ENCODE measurements around the gene GDF10.

Gene GDF10

GRCh38 chr10:47359626-47360418, 59.8 kb downstream of the GDF10 start (continued):
- TF ChIP-seq ZNF560 (tag by site-specific recombination; IDR thresholded peaks at IDR 0.05; ENCODE audit: borderline replicate concordance) (no peak), ZNF354C (tag by site-specific recombination; IDR thresholded peaks at IDR 0.05; ENCODE audit: borderline replicate concordance, low read depth) (no peak), ZNF398 (tag by site-specific recombination; IDR thresholded peaks at IDR 0.05) (no peak), ATF2 (tag by site-specific recombination; IDR thresholded peaks at IDR 0.05; ENCODE audit: low read depth) (no peak), ZNF585B (tag by site-specific recombination; IDR thresholded peaks at IDR 0.05) (no peak), ZFP3 (tag by site-specific recombination; IDR thresholded peaks at IDR 0.05; ENCODE audit: low read depth) (no peak), ZNF654 (tag by site-specific recombination; IDR thresholded peaks at IDR 0.05; ENCODE audit: low read depth) (no peak)

GRCh38 chr10:47360419-47361040, 60.5 kb downstream of the GDF10 start:
- no peak overlapping the region for H3K27ac ChIP-seq (ENCODE audit: extremely low read depth, low read depth, low read length)
- ChIA-PET CTCF (interaction anchor here (0.6 to 3.1 kb wide), 8 partner anchors 10 to 1131 kb away, joined by 3 to 19 read pairs (median 4); no protein-coding TSS in a partner anchor), POLR2A (no interaction called here)
- no peak overlapping the region for H3K4me3 ChIP-seq (ENCODE audit: low read depth, low read length)
- H3K36me3 ChIP-seq (ENCODE audit: control insufficient read depth in 2 of 2, insufficient read depth in 1 of 2, low read length in 2 of 2) = no peaks in the 10 kb centered on the region
- no peaks in the 10 kb centered on the region for H3K4me1 ChIP-seq (ENCODE audit: control insufficient read depth, insufficient read depth, low read length)
- H3K9me3 ChIP-seq (ENCODE audit: control insufficient read depth, insufficient read depth, low read depth, low read length) = no peaks in the 10 kb centered on the region
- no peak for TF ChIP-seq ZNF426 (tag by site-specific recombination; IDR thresholded peaks at IDR 0.05)
- no peak for TF ChIP-seq SALL2 (tag by site-specific recombination; IDR thresholded peaks at IDR 0.05; ENCODE audit: borderline replicate concordance)
- TF ChIP-seq SCRT1 (tag by site-specific recombination; IDR thresholded peaks at IDR 0.05; ENCODE audit: borderline replicate concordance) = no peak
- TF ChIP-seq SP3 (tag by site-specific recombination; IDR thresholded peaks at IDR 0.05) = no peak
- no peak for TF ChIP-seq PATZ1 (tag by site-specific recombination; IDR thresholded peaks at IDR 0.05)
- no peak for TF ChIP-seq PBX3 (CRISPR knock-in tag; IDR thresholded peaks at IDR 0.05)
- no peak for TF ChIP-seq ZSCAN5A (tag by site-specific recombination; IDR thresholded peaks at IDR 0.05)
- TF ChIP-seq AEBP2 (tag by site-specific recombination; IDR thresholded peaks at IDR 0.05; ENCODE audit: borderline replicate concordance) = no peak
- TF ChIP-seq ZNF24 (tag by site-specific recombination; IDR thresholded peaks at IDR 0.05) = no peak
- TF ChIP-seq KLF10 (tag by site-specific recombination; IDR thresholded peaks at IDR 0.05) = no peak
- no peak for TF ChIP-seq ZNF555 (tag by site-specific recombination; conservative IDR thresholded peaks at IDR 0.05)
- no peak for TF ChIP-seq ZSCAN23 (tag by site-specific recombination; IDR thresholded peaks at IDR 0.05)
- no peak for TF ChIP-seq ZNF223 (tag by site-specific recombination; IDR thresholded peaks at IDR 0.05)
- no peak for TF ChIP-seq ZNF530 (tag by site-specific recombination; IDR thresholded peaks at IDR 0.05; ENCODE audit: low read depth)
- no peak for TF ChIP-seq ZNF155 (tag by site-specific recombination; IDR thresholded peaks at IDR 0.05)
- no peak for TF ChIP-seq ZNF398 (tag by site-specific recombination; IDR thresholded peaks at IDR 0.05)
